Pulmonary artery endothelial cell (primary cell): ENCODE data around the gene DGKG. TPM values are rescaled to one million over a fixed set of nuclear protein-coding genes. Genes with fewer than 3 reads are reported as not detected.

Experiments
- DNase-seq: peaks from one replicate; pipeline ENCODE4 v3.0.0-alpha.2; 2011; ENCODE audit warnings: low read depth, low spot score
- total RNA-seq: library from RNA; depleted of rRNA; stranded (reverse); fragments of >200 nt; gene quantifications from 2 replicates; pipeline ENCODE4 v1.2.3, GENCODE V29; 2014

Gene DGKG
- total RNA-seq, 1 donor from 2014 or later, result 0.07 TPM

DNA sequence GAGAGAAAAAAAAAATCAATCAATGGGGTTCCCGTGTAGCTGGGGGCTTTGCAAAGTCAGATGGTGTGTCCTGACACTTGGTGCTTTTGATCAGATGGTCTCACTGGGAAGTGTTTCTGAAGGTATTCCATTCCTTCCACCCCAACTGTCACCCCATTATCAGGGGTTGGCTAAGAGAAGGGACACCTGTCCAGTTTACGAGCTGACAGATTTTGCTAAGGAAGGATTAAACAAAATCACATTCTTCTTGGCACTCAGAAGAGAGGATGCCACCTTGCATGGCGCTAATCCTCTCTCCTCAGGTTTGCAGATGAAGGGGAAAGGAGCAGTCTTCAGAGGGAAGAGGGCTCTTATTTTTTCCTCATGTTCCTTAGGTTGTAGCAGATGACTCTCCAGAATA, 149.4 kb downstream of the DGKG start:
- no peak for DNase-seq

DNA sequence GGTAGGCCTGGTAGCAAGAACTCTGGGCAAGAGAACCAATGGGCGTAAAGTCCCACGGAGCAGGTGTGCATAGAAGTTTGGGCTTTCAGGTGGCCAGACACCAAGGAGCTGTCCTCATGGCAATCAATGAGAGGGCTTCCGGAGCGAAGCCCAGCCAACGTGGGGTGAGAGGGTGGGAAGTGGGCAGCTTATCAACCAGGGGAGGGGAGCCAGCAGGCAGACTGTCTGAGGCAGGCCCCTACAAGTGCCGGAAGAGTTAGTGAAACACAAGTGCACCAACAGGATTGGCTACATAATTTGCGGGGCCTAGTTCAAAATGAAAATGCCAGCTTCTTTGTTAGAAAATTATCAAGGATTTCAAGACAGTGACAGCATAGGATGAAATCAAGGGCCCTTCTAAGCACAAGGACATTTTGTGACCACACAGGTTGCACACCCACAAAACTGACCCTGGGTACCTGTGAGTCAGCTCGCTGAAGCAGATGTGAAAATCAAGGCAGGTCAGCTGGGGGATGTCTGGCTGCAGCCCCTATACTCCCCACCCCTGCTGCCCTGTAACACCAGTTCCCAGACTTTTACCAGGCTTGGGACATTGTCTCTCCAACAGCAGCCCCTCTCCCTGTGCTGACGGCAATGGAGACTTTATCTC, 151.1 kb downstream of the DGKG start:
- DNase-seq, result no peak

DNA sequence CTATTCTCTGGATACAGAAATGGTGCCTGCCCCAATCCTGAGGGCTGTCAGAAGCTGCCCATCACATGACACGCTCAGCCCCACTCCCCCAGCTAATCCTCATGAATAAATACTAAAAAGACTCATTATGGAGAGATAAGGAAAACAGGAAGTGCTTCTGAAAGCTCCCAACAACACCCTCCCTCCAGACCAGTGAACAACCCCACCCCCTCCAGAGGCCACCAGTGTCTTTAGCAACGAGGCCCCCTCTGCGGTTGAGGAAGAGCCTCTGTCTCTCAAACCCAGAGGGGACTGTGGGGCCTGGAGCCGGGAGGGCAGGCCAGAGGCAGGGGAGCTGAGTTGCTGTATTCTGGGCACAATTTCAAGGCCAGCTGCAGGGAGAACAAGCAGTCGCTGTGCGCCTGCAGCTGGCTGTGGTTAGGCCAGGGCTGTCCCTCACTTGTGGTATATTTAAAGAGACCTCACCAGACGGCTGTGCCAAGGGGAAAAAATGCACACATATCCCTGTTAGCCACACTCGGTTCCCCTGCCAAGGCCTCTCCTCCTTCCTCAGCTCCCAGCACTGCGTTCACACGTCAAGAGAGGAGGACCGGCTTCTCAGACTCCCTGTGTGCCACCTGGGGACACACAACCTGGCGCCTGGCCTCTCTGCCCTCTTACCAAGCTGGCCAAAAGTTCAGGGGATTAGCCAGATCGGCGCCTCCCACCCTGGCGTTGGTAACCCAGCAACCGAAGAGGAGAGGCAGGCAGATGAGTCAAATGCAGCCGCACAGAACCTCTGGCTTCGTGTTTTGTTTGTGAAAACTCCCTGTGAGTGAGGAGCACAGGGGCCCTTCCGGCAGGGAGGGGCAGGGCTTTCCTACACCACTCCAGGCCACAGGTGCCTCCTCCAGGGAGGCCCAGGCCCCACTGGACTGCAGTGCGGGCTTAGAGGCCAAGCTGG, 152.0 kb downstream of the DGKG start:
- DNase-seq, result no peak

DNA sequence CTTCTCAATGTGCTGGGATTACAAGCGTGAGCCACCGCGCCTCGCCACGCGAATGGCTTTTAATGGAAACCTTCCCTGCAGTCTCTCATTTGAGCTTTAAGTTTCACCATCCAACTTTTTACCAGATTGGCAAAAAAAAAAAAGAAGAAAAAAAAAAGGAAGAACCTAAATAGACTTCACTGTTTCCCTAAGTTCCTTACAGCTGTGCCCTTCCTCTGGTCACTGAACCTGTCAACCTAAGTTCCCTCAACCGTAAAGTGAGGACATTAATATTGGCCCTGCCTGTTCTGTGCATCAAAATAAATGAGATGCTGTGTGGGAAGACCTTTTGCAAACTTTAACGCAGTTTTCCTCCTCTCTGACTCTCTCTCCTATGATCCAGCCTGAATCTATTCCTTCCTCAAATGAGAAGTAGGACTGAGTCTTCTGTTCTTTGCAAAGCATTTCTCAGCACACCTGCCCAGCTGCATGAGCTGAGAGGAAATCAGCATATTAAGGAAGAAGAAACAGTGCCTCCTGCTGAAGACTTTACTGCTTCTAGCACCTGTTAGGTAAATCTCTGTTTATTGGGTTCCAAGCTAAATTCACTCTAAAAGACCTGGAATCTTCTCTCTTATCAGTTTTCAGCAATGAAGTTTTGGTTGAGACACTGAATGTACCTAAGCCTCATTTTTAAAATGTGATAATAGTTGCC, 153.6 kb downstream of the DGKG start:
- DNase-seq, result no peak

DNA sequence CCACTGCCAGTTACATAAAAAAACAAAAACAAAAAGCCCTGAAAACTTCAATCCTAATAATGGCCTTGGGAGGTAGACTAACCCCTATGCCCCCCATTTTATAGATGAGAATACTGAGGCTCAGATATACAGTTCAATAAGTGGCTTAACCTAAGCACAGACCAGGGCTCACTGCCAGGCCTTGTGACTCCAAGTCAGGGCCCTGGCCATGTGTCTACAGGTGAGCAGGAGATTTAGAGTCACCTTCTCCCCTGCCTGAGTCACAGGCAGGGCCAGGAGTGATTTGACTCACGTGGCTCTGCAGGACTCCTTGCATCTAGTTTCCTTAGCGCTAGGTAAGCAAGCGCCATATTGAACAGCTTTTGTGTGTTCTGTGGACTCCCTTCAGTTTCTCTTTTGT, 154.5 kb downstream of the DGKG start:
- no peak for DNase-seq

DNA sequence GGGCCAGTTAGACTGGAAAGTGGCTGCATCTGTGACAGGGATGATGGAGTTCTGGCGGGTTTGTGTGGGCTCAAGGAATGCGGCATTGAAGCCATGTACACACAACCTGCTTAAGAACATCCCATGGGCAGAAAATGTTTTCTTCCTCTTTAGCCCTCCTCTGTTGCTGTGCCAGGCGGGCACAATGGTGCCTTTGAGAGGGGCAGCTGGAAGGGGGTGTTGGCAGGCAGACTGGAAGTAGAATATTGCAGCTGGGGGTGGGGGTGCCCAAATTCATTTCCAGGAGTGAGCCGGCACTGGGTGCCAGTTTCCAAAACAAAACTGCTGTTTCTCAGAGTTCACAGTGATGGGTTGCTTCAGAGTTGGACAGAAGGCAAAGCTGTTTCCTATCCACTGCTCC, 161.3 kb downstream of the DGKG start:
- no peak for DNase-seq

DNA sequence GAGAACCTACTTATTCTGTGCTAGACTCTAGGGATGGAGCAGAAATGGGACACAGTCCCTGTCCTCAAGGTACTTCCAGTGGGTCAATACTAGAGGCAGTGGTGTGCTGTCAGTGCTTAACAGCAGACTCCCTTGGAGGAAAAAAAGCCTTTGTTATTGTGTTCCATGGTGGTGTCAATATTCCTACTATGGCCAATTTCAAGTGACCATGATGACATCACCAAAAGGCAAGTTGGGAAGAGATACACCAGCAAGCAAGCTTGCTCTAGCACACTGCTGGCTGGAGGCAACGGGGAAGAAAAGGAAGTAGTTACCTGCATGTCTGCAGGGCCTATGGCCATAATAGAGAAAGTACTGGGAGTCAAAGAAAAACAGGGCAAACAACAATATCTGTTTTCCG, 163.6 kb downstream of the DGKG start:
- DNase-seq, result no peak

DNA sequence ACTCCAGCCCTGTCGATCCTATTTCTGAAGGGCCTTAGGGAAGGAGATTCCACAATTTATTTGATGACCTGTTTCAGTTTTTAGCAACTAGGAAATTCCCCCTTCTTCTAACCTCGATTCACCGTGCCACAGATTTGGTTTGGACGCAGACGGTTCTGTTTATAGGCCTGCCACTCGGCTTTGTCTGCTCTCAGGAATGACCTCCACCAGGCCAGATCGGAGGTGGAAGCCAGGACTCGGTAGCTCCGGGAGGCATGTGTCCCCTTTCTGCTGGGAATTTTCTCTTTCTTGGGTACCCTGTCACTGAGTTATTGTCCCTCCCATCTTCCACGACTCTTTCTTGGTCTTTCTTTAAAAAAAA, 167.6 kb downstream of the DGKG start:
- no peak for DNase-seq

DNA sequence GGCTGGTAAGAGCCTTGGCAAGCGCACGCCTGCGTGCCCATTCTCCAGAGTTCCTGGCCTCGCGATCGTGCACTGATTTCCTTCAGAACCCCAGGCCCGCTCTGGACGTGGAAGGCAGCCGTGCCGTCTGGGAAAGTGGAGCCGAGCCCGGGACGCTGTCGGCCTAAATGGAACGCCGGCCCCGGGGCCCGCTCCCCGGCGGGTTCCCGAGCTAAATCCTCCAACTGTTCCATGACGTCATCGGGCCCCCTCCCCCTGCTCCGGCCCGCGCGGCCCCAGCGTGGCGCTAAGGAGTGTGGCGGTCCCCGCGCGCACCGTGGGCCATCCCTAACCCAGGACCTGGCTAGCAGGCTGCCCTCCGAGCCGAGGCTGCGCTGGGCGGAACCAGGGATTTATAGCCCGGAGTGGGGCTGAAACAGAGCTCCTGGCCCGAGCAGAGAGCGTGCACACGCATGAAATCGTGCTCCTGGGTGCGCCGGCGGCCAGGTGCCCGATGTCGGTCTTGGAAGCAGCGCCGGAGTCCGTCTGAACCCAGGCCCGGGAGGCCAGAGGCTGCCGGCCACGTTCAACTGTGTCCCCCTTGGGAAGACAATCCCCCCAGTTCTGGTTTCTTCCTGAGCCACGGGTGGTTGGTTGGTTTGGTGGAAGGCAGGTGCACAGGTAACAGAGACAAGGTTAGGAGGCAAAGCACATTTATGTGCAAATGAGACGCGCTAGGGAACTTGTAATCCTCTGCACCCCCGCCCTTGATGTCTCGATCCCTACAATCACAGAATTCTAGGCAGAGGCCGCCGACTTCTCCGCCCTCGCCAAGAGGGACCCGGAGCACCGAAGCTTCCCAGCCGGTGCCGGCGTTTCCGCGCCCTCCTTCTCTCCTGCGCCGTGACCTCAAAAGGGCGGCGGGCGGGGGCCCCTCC, 168.2 kb downstream of the DGKG start:
- DNase-seq, result no peak

DNA sequence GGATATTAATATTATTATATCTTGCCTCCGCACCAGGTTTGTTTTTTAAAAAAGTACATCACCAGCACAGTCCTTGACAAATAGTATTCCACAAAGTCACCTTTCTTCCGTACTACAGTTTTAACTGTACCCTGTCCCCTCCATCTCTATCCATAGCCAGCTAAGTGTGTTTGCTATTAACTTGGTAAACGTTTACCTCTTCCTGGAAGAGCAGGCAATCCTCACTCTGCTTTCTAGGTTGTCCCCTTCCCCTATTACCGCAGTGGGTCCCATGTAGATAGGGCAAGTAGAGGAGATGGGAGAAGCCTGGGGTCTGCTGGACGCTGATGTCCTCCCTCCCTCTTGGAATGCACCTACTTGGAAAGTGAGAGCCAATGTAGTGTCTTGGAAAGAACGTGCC, 169.2 kb downstream of the DGKG start:
- DNase-seq, result no peak

DNA sequence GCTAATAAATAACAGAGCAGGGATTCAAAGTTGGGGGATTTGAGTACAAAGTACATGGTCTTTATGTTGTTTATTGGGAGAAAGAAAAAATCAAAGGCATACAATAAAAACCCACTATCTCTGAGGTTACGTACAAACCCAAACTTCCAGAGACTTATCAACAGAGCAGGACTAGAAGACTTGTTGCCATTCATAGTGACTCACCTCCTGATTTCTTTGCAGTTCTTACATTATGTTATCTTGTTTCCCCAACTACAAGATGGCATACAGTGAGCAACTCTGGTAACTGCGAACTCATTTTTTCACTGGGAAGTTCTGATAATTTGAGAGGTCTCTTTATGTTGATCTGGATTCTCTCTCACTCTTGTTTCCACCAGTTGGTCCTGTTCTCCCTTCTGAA, 172.5 kb downstream of the DGKG start:
- no peak for DNase-seq

DNA sequence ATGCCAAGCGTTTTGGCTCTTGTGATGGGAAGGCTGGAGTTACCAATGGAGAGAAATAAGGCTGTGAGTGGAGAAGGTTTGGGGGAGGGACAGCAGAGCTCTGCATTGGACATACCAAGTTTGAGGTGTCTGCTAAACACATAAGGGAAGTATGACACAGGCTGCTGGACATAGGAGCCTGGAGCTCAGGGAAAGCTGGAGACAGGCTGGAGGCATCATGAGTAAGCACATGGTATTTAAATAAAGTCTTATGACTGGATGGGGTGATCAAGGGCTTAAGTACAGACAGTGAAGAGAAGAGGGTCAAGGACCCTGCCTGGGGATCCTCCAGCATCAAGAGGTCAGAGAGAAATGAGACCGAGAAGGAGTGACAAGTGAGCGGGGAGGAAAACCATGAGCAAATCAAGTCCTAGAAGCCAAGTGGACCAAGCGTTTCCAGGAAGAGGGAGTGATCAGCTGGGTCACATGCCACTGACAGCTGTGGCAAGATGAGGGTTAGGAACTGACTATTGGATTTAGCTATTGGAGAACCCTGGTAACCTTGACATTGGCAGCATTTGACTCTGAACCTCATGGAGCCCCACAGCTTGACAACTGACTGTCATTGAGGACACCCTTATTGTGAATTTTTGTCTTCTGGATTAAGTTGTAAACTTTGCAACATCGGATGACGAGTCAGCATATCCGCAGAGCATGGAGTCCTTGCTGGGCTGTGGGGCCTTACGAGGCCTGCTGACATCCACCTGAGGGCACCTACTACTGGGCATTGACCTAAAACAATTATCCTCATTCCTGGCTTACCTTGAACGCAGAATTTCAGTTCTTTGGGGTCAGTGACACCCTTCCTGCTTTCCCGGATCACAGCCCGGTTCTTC, 174.4 kb downstream of the DGKG start:
- no peak for DNase-seq

DNA sequence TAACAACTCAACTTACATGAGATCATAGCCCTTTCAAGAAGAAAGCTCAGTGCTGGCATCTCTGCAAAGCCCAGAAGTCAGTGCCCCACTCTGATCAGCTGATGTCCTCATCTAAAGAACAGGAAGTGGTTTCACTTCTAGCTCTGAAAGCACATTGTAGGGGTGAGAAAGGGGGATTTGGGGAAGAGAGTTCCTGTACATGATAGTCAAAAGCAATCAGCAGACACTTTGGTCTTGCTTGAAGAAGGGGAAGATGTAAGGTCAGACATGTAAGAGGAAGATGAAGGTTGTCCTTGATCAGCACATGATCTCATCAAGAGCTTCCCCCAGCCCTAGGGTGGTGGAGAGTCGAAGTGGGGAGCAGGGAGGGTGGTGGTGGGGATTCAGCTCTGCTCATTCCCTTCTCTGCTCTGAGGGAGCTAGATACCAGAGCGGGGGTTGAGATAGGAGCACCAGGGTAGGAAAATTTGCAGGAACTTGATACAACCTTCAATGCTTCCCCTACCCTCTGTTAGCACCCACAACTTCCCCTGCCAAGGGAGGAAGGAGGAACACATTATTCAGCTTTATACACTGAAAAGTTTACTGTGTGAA, 176.7 kb downstream of the DGKG start:
- DNase-seq, result no peak

DNA sequence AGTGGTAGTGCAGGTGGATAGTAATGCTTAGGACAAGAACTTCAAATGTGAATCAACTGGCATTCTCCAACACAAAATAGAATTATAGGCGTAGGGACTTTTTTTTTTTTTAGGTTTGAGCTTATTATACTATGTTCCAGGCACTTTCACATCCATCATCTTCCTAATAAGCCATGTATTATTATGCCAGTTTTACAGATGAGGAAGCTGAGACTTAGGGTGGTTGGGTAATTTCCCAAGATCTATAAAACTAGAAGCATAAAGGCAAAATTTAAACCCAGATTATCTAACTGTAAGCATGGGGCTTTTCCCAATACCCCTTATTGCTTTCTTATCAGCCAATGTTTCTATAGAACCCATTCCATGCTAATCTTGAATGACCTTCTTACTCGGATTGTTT, 178.0 kb downstream of the DGKG start:
- DNase-seq, result no peak

DNA sequence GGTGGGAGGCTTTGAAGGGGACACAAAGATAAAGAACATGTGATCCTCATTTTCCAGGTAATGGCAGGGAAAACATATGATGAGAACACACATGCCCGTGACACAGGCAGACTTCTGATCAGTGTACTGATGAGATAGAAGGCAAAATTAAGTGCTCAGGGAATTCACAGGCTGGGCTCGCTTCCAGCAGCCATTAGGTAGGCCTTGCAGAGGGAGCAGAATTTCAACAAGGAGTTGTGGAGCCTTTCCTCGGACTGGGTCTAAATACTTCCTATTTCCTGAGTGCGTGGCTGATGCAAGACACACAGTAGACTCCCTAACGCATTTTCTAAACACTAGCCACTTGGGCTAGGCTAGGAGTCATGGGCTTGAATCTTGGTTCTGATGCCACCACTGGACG, 179.2 kb downstream of the DGKG start:
- DNase-seq, result no peak

DNA sequence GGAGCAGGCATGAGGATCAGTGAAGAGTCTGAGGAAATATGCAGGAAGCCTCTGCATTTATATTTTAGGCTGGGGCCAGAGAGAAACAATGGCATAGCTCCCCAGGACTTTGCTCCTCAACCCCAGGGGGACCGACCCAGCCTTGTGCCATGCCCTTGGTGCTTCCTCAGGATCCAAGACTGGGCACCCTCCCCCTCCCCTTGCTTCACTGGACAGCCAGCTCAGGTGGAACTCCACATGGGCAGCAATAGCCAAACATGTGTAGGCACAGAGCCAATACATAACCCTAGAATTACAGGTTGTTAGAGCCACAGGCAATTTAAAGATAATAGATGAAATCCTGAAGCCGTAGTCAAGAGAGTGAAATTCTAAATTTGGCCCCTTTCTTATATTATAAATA, 180.1 kb downstream of the DGKG start:
- no peak for DNase-seq

DNA sequence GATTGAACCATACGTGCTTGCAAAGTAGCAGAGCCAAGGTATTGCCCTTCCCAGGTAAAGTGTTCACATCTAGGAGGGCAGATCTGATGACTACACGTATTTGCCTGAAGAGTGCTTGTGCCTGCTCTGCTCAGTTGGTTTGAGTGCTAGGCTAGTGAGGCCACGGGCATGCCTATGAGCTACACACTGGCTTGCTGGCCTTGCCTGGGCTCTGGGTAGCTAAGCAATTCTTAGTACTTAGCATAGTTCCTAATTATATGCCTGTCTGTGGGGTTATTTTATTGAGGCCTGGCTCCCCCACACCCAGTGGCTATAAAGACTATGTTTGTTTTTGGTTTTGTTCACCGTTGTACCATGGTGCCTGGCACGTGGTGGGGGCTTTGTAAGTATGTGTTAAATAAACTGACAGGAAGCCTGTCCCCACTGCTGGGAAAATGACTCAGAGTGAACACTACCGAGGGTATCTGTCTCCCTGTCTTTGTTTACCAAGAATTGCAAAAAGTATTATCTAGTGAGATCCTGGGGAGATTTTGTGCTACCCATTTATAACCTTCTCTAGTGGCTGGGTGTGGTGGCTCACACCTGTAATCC, 181.0 kb downstream of the DGKG start:
- DNase-seq, result no peak

DNA sequence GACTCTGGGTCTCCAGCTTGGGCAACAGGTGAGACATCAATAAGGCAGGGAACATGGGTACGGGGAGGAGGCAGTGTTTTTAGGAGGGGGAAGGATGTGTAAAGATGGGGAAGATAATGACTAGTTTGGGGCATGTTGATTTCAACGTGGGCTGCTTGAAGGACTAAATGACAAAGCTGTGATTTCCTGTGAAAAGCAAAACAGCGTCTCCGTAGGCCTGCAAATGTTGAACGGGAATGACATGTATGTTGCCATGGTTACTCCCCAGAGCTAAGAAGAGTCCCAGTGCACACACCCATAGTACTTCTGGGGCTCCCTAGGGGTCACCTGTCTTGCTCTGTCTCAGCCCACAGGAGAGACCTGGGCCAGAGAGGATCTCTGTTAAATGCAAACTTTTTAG, 181.9 kb downstream of the DGKG start:
- DNase-seq, result no peak

DNA sequence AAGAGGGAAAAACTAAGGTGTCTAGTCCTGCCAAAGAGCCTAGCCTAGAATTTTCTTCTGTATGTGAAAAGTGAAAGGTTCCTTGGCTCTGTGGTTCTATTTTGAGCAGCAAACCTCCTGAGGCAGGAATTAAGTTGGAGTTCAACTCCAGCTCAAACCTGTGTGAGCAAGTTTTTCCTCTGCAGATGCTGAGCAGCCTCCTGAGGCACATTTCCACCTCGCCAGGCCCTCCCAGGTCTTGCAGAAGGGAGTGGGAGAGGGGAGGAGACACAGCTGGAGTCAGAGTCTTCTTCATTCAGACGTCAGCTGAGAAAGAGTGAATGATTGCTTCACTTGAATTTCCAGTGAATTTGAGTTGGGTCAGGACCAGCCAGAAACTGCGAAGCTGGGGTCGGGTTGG, 183.6 kb downstream of the DGKG start:
- no peak for DNase-seq
